WTC11 (cell line): Measurements from ENCODE around the gene CENPS.

Experiments
- ARID4B ChIP-seq: sonication (generic); formaldehyde crosslinking; IDR thresholded peaks from 2 replicates; pipeline ENCODE4 v1.8.0; 2023; ENCODE audit warnings: missing genetic modification reagents, mild to moderate bottlenecking, borderline replicate concordance
- ATF2 ChIP-seq: sonication (generic); formaldehyde crosslinking; IDR thresholded peaks from 2 replicates; pipeline ENCODE4 v1.8.1; 2022; ENCODE audit warnings: low read depth, missing genetic modification reagents, borderline replicate concordance
- CBFB ChIP-seq: sonication (generic); formaldehyde crosslinking; IDR thresholded peaks from 2 replicates; pipeline ENCODE4 v1.8.1; 2022; ENCODE audit warnings: mild to moderate bottlenecking, low read depth, missing genetic modification reagents
- CTCF ChIP-seq: fragments of 200-600 bp; IDR thresholded peaks from 2 replicates; pipeline ENCODE4 v1.8.0; 2022; ENCODE audit warnings: antibody characterized with exemption
- NFE2L1 ChIP-seq: sonication (generic); formaldehyde crosslinking; IDR thresholded peaks from 2 replicates; pipeline ENCODE4 v1.8.1; 2023; ENCODE audit warnings: missing genetic modification reagents
- NR3C1 ChIP-seq: sonication (generic); formaldehyde crosslinking; conservative IDR thresholded peaks from 2 replicates; pipeline ENCODE4 v1.8.1; 2023; ENCODE audit warnings: low read depth, mild to moderate bottlenecking, missing genetic modification reagents
- RORB ChIP-seq: fragments of 250-450 bp; sonication (Bioruptor Pico); IDR thresholded peaks from 2 replicates; pipeline ENCODE4 v1.9.0; 2021; ENCODE audit warnings: mild to moderate bottlenecking
- SOX15 ChIP-seq: fragments of 250-450 bp; sonication (Bioruptor Pico); IDR thresholded peaks from 2 replicates; pipeline ENCODE4 v1.9.0; 2021; ENCODE audit warnings: mild to moderate bottlenecking
- STAT6 ChIP-seq: sonication (generic); formaldehyde crosslinking; conservative IDR thresholded peaks from 2 replicates; pipeline ENCODE4 v1.8.1; 2023; ENCODE audit warnings: mild to moderate bottlenecking, low read depth, missing genetic modification reagents, moderate library complexity
- ZNF219 ChIP-seq: sonication (generic); formaldehyde crosslinking; IDR thresholded peaks from 2 replicates; pipeline ENCODE4 v1.8.0; 2023; ENCODE audit warnings: missing genetic modification reagents, mild to moderate bottlenecking, borderline replicate concordance
- ZNF423 ChIP-seq: fragments of 250-450 bp; sonication (Bioruptor Pico); IDR thresholded peaks from 2 replicates; pipeline ENCODE4 v2.1.2; 2022; ENCODE audit warnings: mild to moderate bottlenecking, moderate library complexity

GRCh38 chr1:10456048-10456447 lies 25.8 kb downstream of the CENPS start:
- TF ChIP-seq CTCF: no peak
- TF ChIP-seq ZNF423: no peak
- TF ChIP-seq NR3C1 (CRISPR knock-in tag): no peak
- no peak for TF ChIP-seq ZNF219 (CRISPR knock-in tag)
- TF ChIP-seq STAT6 (CRISPR knock-in tag): no peak
- TF ChIP-seq SOX15 (CRISPR knock-in tag): no peak
- no peak for TF ChIP-seq NFE2L1 (CRISPR knock-in tag)
- TF ChIP-seq ARID4B (CRISPR knock-in tag): no peak
- TF ChIP-seq CBFB (CRISPR knock-in tag): no peak
- TF ChIP-seq ATF2: no peak
- no peak for TF ChIP-seq RORB (CRISPR knock-in tag)
